ENCODE measurements around the gene SMCO4. TPM values are rescaled to one million over a fixed set of nuclear protein-coding genes. Genes with fewer than 3 reads are reported as not detected.

The SMCO4 gene
- total and polyA plus RNA-seq, 2 experiments from 2014 or later, result 62.9 to 85.4 TPM

DNA sequence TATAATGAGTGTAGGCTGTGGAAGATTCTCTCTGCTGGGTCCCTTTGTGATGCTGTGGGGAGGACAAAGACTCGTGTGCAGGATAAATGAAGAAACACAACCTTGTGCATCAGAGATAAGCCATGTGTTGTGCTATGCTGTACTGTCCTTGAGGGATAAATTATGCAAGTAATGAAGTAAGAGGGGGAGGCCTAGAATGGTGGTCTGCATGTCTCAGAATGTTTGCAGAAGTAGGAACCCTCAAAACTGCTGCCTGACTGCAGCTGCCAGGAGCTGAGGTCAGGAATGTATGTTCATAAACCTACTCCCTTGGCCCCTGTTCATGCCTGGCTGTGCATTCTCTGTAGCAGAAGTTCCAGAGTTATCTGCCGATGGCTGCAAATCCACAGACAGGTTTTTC, 4.6 kb upstream of the SMCO4 start:
- Histone ChIP-seq H3K27me3 (no peaks in the 10 kb centered on the region), H3K4me1 (ENCODE audit: low read depth) (peaks cover 3% of the 10 kb centered on the region), H3K9me3 (ENCODE audit: low read depth) (no peaks in the 10 kb centered on the region), H3K36me3 (no peaks in the 10 kb centered on the region), H3K27ac (no peak overlapping the region), H3K4me3 (no peak overlapping the region)
- TF ChIP-seq, protein P1, sequence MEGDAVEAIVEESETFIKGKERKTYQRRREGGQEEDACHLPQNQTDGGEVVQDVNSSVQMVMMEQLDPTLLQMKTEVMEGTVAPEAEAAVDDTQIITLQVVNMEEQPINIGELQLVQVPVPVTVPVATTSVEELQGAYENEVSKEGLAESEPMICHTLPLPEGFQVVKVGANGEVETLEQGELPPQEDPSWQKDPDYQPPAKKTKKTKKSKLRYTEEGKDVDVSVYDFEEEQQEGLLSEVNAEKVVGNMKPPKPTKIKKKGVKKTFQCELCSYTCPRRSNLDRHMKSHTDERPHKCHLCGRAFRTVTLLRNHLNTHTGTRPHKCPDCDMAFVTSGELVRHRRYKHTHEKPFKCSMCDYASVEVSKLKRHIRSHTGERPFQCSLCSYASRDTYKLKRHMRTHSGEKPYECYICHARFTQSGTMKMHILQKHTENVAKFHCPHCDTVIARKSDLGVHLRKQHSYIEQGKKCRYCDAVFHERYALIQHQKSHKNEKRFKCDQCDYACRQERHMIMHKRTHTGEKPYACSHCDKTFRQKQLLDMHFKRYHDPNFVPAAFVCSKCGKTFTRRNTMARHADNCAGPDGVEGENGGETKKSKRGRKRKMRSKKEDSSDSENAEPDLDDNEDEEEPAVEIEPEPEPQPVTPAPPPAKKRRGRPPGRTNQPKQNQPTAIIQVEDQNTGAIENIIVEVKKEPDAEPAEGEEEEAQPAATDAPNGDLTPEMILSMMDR (IDR thresholded peaks at IDR 0.05; ENCODE audit: low read depth, low read length), result no peak
- DNase-seq (ENCODE audit: low read depth in 1 of 2, low spot score in 1 of 2), result no peak

DNA sequence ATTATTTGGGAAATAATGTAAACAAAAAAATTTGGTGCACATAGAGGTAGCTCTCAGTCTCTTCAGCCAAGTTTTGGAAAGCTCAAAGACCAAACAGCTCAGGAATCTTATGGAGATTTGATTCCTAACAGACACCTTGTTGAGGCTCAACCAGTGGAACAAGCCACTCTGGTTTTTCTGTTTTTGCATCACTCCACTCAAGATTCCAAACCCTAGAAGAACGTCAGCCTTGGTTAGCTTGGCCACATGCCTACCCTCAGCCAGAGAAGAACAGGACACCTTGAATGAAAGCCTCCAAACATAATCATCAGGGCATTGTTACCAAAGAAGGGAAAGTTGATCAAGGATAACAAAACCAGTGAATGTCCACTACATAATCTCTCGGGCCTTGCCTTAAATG, 3.8 kb upstream of the SMCO4 start:
- no peak for DNase-seq (ENCODE audit: low read depth in 1 of 2, low spot score in 1 of 2)
- TF ChIP-seq, protein P1 (IDR thresholded peaks at IDR 0.05; ENCODE audit: low read depth, low read length), result no peak
- Histone ChIP-seq H3K4me1 (ENCODE audit: low read depth) (peaks cover 3% of the 10 kb centered on the region), H3K27me3 (no peaks in the 10 kb centered on the region), H3K27ac (no peak overlapping the region), H3K36me3 (no peaks in the 10 kb centered on the region), H3K4me3 (no peak overlapping the region), H3K9me3 (ENCODE audit: low read depth) (no peaks in the 10 kb centered on the region)

DNA sequence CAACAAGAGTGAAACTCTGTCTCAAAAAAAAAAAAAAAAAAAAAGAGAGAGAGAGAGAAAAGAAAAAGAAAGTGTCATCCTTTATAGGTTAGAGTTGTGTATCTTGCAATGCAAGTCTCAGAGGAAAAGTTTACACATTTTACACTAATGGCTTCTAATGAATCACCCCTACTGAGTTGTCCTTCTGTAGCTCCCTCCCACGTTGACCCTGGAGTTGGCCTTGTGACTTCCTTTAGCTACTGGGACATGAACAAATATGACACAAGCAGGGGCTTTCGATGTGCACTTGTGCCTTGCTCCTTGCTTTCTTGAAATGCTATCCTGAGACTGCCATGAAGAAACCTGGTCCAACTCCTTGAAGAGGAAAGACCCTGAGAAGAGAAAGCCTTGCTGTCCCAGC, 2.4 kb upstream of the SMCO4 start:
- H3K9me3 ChIP-seq (ENCODE audit: low read depth), result no peaks in the 10 kb centered on the region
- TF ChIP-seq, protein P1 (IDR thresholded peaks at IDR 0.05; ENCODE audit: low read depth, low read length), result no peak
- H3K4me3 ChIP-seq, result no peak overlapping the region

DNA sequence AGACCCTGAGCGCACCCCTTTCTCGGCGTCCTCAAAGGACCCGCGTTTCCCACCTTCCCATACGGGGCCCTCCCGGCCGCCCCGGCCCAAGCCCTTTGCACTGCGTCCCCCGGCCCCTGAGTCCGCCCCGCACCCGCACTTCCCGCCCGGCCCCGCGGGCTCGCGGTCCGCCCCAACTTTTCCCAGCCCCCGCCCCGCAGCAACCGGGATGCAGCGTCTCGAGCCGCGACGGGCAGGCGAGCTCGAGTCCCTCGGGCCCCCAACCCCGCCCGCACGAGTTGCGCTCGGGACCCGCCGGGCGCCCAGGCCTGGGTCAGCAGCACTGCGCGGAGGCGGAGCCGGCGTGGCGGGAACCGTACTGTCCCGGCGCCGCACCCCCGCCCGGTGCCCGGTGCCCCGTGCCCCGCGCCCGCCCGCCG, 371 bp downstream of the SMCO4 start:
- TF ChIP-seq, protein P1 (IDR thresholded peaks at IDR 0.05; ENCODE audit: low read depth, low read length), result no peak
- peak in 1 of 2 donors; percentile 15 for DNase-seq (ENCODE audit: low read depth in 1 of 2, low spot score in 1 of 2)
- H3K9me3 ChIP-seq (ENCODE audit: low read depth), result no peaks in the 10 kb centered on the region
- H3K27ac ChIP-seq, result peak overlapping the region; percentile 82
- H3K27me3 ChIP-seq, result no peaks in the 10 kb centered on the region
- H3K4me3 ChIP-seq, result peak overlapping the region; percentile 95
- H3K36me3 ChIP-seq, result no peaks in the 10 kb centered on the region
- peaks cover 37% of the 10 kb centered on the region for H3K4me1 ChIP-seq (ENCODE audit: low read depth)

More for the DNA sequence above, 2.4 kb upstream of the SMCO4 start:
- Histone ChIP-seq H3K27me3 (no peaks in the 10 kb centered on the region), H3K36me3 (no peaks in the 10 kb centered on the region), H3K4me1 (ENCODE audit: low read depth) (peaks cover 11% of the 10 kb centered on the region), H3K27ac (no peak overlapping the region)
- DNase-seq (ENCODE audit: low read depth in 1 of 2, low spot score in 1 of 2), result no peak

DNA sequence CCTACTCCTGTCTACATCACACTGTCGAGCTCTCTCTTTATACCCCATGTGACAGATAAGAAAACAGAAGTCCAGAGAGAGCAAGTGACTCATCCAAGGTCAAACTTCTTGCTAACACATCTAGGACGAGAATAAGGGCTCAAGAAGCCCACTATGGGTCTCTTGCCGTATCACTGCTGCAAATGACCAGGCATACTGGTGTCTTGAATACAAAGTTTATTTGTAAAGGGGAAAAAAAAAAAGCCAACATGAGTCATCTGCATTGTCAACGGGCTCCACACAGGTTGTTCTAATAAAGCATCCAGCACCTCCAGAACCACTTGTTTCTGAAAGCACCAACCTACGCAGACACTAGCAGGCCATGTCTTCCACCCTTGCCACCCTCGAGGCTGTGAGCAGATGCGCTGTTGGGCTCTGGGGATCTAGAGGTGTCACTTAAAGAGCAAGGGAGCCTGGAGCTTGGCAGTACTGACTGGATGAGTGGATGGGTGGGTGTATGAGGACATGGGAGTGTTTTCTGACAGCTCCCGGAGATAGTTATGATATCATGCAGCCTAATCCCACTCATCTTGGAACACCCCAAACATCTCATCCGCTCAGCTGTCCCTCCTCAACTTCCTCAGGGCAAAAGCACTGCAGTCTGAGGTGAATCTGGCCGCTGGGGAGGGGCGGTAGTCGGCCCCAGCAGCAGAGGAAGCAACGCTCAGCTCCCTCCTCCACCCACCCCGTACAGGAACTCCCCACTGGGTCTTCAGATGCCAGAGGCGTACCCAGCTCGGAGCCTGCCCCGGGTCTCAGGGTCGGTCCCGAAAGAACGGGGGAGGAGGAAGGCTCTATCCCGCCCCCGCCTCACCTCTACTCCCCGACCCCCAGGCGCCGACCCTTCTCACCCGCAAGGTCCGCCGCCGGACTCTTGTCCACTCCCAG, 1.0 kb downstream of the SMCO4 start:
- H3K27ac ChIP-seq, result peak overlapping the region; percentile 82
- H3K36me3 ChIP-seq, result no peaks in the 10 kb centered on the region
- TF ChIP-seq, protein P1 (IDR thresholded peaks at IDR 0.05; ENCODE audit: low read depth, low read length), result no peak
- H3K9me3 ChIP-seq (ENCODE audit: low read depth), result no peaks in the 10 kb centered on the region
- H3K27me3 ChIP-seq, result no peaks in the 10 kb centered on the region
- peak; percentile 39 to 57 for DNase-seq (ENCODE audit: low read depth in 1 of 2, low spot score in 1 of 2)
- H3K4me1 ChIP-seq (ENCODE audit: low read depth), result peaks cover 44% of the 10 kb centered on the region
- H3K4me3 ChIP-seq, result peak overlapping the region; percentile 95
